Esophagus squamous epithelium (tissue), 4 donors: ENCODE data around the gene COL27A1.

ENCODE experiments used
- POLR2A ChIP-seq, 4 donors: fragments of 450-650 bp; IDR thresholded peaks; one replicate each; pipeline ENCODE4 v1.6.1; 2017; ENCODE audit warnings: antibody characterized with exemption in 4 of 4, mild to moderate bottlenecking in 4 of 4, moderate library complexity in 3 of 4
- TF ChIP-seq, protein P1 (sequence below), 6 experiments: fragments of 450-650 bp in 4 of 6; fragments of 200-600 bp in 2 of 6; sonication (generic) in 2 of 6; IDR thresholded peaks; one replicate each; pipeline ENCODE4 v1.5.1; 2016 to 2019; ENCODE audit warnings: antibody characterized with exemption in 6 of 6, mild to moderate bottlenecking in 4 of 6, moderate library complexity in 4 of 6

DNA sequence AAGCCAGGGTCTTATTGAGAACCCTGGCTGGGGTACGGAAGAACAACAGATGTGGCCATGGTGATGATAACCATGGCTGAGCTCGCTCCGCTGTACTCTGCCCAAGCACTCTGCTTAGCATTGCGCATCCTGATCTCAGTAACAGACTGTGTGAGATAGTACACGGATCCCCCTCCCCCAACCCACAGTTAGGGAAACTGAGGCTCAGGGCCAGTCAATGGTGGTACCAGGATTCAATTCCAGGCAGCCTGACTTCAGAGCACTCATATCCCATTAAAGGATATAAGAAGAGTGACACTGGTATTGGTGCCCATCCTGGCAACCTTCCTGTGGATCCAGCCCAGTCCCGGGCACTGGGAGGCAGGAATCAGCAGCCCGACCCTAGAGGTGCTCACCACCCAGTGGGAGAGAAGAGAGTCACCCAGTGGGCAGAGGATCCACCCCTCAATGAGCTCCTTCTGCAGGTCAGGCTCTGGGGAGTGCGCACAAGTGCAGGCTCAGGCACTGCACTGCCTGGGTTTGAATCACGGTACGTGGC lies 29.8 kb upstream of the COL27A1 start:
- TF ChIP-seq, protein P1, sequence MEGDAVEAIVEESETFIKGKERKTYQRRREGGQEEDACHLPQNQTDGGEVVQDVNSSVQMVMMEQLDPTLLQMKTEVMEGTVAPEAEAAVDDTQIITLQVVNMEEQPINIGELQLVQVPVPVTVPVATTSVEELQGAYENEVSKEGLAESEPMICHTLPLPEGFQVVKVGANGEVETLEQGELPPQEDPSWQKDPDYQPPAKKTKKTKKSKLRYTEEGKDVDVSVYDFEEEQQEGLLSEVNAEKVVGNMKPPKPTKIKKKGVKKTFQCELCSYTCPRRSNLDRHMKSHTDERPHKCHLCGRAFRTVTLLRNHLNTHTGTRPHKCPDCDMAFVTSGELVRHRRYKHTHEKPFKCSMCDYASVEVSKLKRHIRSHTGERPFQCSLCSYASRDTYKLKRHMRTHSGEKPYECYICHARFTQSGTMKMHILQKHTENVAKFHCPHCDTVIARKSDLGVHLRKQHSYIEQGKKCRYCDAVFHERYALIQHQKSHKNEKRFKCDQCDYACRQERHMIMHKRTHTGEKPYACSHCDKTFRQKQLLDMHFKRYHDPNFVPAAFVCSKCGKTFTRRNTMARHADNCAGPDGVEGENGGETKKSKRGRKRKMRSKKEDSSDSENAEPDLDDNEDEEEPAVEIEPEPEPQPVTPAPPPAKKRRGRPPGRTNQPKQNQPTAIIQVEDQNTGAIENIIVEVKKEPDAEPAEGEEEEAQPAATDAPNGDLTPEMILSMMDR (IDR thresholded peaks at IDR 0.05) = no peak
- TF ChIP-seq POLR2A (IDR thresholded peaks at IDR 0.05) = no peak
